HG02852 (cell line): Measurements from ENCODE around the gene BBS12.

Experiments
- ATAC-seq: cut with Tn5 transposase; IDR thresholded peaks from one replicate; pipeline ENCODE4 v1.9.1; 2021; ENCODE audit warnings: mild to moderate bottlenecking, moderate library complexity; ENCODE audit not compliant: unreplicated experiment

Gene BBS12

GRCh38 chr4:122732329-122733026 is at the start of gene BBS12:
TSS of gene BBS12 (plus strand) at chr4:122732704. CDS start at chr4:122741893, 9,189 bp downstream.
- ATAC-seq = peak; percentile 100

DNA sequence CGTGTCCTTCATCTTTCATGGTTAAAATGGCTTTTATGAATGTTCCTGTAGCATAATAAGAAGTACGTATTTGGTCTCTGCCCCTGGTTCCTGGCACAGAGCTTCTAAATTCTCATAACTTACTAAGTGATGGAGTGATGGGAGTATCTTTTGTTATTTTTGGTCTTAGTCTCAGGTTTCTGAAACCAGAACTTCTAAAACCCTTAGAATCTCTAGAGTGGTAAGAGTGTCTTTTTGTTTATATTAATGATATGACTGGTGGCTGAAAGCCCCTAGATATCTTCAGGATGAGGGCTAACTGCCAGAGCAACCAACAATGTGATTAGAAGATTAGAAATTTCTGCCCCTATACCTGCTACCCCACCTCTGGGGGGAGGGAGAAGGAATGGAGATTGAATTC is 45.8 kb upstream of the BBS12 start:
- no peak for ATAC-seq

DNA sequence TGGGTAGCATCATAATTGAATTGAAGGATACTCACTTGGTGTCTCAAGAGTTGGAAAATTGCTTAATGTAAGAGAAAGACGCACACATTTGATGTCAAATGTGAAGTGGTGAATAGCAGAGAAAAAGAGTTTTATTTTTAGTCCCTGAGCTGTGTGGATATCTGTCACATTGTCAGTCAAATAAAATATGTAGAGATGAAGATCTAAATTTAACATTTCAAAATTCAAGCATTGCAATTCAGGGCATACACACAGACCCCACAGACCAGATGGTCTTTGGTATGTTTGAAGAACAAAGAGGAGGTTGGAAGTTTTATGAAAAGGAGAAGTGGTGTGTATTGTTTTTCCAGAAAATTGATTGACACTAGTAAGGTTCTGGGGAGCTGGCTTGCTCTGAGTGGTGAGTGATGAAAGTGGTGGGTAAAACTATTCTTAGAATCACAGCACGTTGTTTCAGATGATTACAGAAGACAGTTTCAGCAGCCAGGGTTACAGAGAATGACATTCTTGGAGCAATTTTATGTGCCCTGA is 44.9 kb upstream of the BBS12 start:
- ATAC-seq = peak; percentile 44

- ATAC-seq = no peak
Measured at GRCh38 chr4:122688529-122689140, 43.9 kb upstream of the BBS12 start.

GRCh38 chr4:122689972-122690371 is 42.5 kb upstream of the BBS12 start:
- ATAC-seq = peak; percentile 86

GRCh38 chr4:122691988-122692387 is 40.5 kb upstream of the BBS12 start:
- ATAC-seq = no peak

DNA sequence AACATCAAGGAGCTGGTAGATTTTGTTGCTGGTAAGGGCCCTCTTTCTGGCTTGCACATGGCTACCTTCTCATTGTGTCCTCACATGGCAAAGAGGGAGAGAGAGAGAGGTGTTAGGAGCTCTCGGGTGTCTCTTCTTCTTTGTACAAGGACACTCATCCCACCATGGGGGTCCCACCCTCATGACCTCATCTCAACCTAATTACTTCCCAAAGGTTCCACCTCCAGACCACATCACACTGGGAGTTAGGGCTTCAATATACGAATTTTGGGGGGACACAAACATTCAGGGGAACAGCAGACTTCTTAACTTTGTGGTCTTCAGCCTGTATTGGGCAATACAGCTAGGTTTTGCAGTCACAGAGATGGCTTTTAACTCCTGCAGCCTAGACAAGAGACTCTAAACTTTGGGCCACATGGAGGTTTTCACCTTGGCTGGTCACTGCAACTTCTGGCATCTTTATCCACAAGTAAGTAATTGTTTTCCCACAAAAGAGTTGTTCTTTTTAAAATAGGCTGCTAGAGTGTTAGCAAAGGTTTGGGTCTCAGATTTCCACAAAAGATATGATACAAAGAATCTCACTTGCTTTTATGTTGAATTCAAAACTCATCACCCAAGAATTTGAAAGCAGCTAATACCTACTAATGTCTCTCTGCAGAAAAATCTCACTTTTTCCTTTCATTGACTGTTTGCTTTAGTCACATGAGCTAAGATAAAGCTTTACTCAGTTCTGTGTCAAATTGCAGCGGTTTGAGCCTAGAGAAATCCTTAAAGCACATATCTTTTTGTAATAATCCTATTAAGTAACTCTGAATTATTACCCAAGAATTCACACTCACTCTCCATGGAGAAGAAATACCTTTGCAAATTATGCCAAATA is 39.6 kb upstream of the BBS12 start:
- no peak for ATAC-seq

- no peak for ATAC-seq
Measured at GRCh38 chr4:122695226-122695625, 37.3 kb upstream of the BBS12 start.

DNA sequence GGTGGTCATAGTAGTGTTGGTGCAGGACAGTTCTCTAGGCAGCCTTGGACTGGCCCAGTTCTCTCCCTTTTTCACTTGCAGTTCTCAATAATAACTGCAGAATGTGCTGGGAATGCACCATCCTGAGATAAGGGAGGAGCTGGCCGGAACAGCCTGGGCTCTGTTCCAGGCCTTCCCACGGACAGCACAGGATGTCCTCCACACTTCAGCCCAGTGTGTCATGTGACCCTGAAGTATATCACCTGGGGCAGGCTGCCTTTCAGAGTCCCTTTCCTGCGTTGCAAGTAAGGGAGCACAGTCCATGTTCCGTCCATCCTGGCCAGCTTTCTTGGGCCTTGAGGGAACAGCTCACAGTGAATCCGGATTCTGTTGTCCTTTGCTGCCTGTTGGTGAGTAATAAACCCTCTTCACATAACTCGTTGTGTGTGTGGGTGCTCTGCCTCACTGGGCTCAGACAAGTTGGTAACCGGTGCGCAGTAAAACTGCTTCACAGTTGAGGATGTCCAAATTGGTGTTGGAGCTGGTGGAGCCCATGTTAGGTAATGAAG is 32.3 kb upstream of the BBS12 start:
- no peak for ATAC-seq

DNA sequence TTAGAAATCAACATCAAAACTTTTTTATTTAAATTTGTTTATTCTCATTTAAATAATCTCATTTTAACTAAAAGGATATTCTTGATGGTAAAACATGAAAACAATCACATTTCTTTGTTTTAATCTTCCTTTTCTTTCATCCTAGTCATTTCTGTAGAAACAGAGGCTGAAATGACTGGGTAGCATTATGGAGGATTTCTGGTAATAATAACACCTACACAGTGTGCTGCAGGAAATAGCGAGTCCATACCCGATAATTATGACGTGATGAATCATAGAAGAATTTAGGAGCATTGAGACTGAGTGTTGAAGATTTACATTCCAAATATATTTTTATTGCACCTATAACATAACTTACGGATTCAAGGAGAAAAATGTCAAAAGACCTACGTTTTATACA is 31.4 kb upstream of the BBS12 start:
- ATAC-seq = peak; percentile 53

DNA sequence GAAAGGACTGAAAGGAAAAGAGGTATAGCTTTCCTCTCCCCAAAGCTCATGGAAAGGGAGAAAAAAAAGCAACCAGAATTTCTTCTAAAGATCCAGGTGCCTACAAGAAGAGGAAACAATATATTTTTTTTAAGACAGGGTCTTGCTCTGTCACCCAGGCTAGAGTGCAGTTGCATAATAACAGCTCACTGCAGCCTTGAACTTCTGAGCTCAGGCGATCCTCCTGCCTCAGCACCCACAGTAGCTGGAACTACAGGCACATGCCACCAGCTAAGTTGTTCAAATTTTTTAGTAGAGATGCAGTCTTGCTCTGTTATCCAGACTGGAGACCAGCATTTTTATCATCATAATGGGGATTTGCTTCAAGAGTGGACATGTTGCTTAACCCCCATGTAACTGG is 30.5 kb upstream of the BBS12 start:
- ATAC-seq = no peak

DNA sequence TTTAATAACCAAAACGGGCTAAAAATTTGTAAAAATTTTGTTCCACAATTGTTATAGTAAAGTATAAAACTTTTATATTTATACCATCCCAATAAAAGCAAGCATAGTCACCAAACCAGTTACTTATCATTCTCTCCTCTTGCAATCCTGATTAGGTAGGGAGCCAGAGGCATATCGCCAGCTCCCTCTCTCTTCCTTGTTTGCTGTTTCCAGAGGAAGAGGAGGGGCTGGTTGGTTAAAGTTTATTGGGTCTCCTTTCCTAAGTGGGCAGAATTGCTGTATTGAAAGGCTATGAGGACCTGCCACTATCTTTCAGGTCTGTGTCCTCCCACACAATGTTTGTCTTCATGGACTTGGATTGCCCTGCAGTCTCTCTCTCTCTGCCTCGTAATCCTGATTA is 29.6 kb upstream of the BBS12 start:
- no peak for ATAC-seq

DNA sequence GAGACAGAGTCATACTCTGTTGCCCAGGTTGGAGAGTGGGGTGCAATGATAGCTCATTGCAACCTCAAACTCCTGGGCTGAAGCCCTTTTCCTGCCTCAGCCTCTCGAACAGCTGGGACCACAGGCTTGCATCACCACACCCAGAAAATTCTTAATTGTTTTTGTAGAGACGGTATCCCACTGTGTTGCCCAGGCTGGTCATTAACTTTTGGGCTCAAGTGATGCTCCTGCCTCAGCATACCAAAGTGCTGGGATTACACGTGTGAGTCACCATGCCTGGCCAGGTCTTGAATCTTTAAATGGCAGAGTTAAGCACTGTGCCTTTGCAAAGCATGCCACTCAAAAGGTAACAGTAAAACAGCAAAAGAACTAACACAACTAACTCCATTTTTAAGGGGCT is 28.6 kb upstream of the BBS12 start:
- no peak for ATAC-seq

DNA sequence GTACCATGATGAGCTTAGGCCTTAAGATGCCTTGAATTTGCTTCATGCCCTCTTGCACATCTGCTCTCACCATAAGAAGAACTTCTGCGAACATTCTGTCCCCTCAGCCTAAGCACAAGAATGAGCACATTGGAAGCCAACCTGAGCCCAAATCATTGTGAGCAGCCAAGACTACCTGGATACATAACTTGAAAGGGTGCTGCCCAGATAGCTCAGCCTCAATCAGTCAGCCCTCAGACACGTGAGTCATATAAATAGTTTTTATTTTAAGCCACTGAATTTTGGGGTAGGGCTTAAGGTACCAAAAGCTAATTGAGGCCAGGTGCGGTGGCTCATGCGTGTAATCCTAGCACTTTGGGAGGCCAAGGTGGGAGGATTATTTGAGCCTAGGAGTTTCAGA is 27.5 kb upstream of the BBS12 start:
- no peak for ATAC-seq

DNA sequence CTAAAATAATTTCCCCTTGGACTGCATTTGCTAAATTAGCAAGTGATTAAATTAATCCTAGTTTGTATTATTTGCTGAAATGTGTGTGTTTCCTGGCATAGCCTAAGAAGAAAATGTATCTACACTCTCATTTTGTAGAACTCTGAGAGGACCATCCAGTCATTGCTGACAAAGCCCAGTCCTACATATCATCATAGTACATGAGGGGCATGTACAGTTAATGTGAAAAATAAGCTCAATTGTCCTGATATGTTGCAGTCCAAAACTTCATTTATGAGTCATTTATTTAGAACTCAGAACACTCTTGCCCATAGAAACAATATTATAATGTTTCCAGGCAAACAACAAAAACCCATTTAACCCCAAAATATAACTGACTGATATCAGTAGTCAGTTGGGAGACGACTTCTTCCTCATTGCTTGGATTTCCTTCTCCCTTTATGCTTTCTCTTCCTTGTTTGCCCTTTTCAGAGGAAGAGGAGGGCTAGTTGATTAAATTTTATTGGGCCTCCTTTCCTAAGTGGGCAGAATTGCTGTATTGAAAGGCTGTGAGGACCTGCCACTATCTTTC is 26.9 kb upstream of the BBS12 start:
- ATAC-seq = no peak

DNA sequence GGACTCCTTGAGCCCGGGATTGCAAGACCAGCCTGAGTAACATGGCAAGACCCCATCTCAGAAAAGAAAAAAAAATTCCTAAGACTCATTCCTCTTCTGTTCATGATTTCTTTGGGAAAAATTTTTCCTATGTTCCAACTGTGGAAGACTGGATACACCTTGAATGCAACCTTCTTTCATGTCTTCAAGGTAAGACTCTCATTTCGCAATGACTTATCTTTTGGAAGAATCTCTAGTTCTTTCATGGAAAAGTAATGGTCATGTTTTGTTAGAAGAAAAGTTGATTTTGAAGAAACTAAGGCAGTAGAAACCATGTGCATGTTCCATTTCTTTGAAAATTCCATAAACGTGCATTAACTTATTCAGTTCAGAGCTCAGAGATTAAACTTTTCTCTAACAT is 26.0 kb upstream of the BBS12 start:
- ATAC-seq = no peak

DNA sequence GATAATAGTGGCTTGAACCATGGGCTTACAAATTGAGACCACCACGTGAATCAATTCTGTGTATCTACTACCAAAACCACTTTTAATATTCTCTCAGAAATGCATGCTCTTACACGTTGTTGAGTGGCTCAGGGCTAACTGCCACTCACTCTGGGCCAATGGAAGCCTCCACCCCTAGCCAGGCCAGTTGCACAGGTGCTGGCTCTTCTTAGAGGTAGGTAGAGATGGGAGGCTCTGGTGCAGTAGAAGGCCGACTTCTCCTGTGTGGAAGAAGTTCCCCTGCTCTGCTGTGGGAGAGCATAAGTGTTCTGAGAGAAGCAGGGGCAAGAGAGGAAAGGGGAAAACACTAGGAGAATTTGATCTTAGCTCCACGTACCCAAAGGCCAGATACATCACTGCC is 25.0 kb upstream of the BBS12 start:
- no peak for ATAC-seq

DNA sequence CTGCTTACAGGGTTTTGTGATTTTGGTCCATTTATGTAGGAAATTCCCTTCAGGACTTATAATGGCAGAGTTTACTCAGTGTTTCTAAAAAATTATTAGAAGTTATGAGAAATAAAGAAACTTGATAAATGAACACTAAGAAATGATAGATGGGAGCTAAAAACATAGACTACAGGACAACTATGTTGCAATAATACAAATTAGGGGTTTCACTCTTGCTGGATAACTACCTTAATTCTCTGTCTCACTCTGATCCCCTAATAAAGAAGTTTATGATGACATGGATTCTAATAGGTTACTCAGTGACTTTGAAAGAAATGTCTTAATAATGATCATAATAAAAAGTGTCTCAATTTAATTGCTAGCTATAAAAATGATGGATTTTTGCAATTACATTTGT is 23.3 kb upstream of the BBS12 start:
- ATAC-seq = no peak

- peak; percentile 82 for ATAC-seq
Measured at GRCh38 chr4:122710434-122711308, 21.8 kb upstream of the BBS12 start.

DNA sequence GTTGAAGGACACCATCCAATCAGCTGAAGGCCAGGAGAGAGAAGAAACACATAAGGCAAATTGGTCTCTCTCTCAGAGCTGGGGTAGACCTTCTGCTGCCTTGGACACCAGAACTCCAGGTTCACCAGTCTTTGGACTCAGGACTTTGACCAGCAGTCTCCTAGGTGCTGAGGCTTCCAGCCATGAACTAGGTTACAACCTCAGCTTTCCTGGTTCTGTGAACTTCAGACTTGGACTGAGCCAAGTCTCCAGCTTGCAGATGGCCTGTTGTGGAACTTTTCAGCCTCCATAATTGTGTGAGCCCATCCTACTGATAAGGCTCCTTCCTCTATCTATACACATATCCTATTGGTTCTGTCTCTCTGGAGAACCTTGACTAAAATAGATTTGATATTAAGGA is 20.6 kb upstream of the BBS12 start:
- no peak for ATAC-seq
